Umbilical cord (tissue), 2 donors: ENCODE results near the gene TMEM200C. TPM values are rescaled to one million over a fixed set of nuclear protein-coding genes. Genes with fewer than 3 reads are reported as not detected.

ENCODE experiments used
- DNase-seq: peaks from one replicate; pipeline ENCODE4 v3.0.0-alpha.2; 2015; ENCODE audit warnings: low spot score
- total RNA-seq: library from RNA; depleted of rRNA; stranded (reverse); fragments of >200 nt; gene quantifications from one replicate; pipeline ENCODE4 v1.2.3, GENCODE V29; 2014; ENCODE audit warnings: low replicate concordance; ENCODE audit not compliant: insufficient read depth

Gene TMEM200C
- 5.1 TPM for total RNA-seq

DNA sequence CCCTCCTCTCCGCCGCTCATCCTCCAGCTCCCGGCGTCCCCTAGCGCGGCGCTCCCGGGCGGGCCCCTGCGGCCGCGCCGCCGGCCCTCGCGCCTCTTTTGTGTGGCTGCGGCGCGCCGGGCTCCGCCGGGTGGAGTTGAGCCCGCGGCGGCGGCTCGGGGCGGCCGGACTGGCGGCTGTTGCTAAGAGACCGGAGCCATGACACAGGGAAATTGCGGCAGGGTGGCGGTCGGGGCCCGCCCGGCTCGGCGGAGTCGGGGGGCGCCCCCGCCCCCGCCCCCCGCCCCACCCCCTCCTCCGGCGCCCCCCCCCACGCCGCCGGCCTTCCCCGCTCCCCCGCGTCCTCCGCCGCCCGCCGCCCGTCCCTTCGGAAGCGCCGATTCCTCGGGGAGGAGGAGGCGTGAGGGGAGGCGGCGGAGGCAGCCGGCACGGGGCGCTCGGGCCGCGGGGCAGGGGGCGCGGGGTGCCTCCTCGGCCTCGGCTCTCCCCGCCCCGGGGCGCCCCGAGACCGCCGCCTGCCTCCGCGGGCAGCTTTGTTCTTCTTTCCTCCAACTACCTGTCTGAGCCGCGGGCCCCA is at the start of gene TMEM200C:
Gene TMEM200C, minus strand, starts transcription at position 224 of the 577 bp plus-strand sequence. CDS start 3,459 bp downstream, outside the sequence.
- DNase-seq: peak; percentile 38

DNA sequence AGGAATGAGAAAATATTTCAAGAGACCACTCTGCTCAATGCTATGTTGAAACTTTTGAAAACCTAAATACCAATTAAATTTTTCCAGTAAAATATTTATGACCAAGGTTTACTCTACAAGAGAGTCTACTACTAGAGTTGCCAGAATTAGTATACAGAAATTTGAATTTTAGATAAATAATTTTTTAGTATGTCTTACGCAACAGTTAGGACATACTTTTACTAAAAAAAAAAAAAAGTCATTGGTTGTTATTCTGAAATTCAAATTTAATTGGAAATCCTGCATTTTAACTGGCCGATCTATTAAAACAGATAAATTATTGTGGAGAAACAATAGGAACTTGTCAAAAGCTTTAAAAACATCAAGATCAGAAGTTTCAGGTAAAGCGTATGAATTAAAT is 49.1 kb upstream of the TMEM200C start:
- no peak for DNase-seq

DNA sequence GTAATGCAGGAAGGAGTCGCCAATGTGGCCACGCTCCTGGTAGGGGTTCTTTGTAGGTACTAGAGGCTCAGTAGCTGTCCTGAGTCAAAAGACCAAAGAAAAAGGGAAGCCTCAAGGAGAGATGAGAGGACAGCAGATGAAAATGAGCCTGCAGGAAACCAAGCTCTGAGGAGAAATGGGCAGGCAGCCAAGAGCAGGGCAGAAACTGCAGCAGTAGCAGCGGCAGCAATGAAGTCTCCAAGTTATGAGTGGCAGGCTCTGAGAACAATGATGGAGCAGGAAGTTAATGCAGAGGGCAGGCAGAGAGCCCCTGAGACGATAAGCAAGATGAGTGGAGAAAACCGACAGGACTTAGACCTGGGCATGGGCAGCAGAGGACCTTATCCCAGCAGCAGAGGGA is 48.2 kb upstream of the TMEM200C start:
- peak; percentile 45 for DNase-seq

DNA sequence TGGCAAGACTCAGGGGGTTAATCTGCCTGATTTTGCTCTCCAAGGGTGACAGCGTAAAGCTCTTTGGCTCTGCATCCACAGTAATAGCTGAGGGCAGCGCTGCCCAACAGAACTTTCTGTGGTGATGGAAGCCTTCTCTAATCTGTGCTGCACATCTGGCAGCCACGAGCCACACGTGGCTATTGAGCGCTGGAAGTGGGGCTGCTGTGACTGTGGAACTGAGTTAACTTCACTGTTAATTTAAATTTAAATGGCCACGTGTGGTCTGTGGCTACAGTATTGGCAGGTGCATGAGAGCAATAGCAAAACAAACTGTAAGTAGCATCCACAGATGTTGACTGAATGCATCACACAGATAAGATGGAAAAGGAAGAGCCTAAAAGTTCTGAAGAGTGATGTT is 47.3 kb upstream of the TMEM200C start:
- DNase-seq: no peak

DNA sequence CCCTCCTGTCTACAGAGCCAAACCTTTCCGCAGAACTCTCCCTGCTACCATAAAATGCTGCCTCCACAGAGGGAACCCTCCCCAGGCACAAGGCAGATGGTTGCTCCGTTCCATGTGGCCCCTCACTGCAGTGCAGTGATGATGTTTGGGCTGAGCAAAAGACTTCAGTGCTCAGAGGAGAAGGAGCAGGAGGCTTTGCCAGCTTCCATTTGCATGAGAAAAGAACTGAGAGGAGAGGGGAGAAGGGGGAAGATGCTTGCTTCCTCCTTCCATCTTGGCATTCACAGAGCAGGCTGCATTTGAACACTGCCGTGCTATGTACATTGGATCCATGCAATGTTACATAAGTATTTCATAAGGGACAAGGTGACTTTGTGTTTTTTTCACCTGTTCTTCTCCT is 46.6 kb upstream of the TMEM200C start:
- no peak for DNase-seq

DNA sequence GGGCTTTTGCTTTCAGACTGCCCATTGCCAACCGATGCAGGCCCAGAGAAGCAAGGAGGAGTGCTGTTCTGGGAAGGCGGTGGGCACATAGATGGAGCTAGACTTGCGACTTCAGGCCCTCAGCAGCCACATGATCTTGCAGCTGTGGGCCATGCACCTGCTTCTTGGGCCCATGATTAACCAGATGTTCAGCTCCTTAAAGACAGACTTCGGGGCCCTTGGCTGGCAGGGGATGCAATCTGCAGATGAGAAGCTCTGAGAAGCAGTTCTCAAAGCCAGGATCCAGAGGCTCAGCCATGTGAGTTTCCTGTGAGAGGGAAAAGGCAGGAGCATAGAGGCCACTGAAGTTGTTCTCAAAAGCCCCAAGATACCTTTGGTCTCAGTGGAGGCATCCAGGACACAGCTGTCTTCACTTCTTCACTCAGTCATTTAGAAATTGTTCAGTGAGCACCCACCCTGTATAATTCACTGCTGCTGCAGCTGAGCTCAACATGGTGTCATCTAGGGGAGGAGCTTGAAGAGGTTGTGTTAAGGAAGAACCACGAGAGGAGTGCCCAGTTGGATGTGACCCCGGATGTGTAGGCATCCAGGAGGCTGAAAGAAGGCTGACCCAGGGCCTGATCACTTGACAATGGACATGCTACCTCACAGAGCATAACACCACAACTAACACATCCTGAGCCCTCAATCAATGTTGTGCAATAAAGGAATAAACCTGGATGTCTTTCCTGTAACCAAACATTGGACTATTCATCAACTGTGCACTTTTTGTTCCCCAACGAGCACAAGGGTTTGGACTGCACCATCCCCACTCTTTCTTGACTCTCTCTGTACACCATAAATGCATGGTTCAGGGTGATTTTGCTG is 44.7 kb upstream of the TMEM200C start:
- no peak for DNase-seq

DNA sequence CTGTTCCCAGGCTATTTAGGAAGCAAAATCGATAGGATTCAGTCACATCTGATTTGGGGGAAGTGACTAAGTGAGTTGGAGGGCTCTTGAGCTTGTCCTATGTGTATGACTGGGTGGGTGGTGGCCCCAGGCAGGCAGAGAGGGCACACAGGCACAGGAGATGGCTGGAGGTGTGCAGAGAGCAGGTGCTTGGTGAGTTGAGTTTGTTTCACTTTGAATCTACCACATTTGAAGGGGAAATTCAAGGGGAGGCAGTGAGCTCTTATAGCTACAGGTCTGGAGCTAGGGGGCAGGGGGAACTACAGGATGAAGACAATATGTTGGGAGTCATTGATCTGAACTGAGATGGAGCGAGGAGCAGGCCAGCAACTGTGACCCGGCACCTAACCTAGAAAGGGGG is 42.5 kb upstream of the TMEM200C start:
- no peak for DNase-seq

DNA sequence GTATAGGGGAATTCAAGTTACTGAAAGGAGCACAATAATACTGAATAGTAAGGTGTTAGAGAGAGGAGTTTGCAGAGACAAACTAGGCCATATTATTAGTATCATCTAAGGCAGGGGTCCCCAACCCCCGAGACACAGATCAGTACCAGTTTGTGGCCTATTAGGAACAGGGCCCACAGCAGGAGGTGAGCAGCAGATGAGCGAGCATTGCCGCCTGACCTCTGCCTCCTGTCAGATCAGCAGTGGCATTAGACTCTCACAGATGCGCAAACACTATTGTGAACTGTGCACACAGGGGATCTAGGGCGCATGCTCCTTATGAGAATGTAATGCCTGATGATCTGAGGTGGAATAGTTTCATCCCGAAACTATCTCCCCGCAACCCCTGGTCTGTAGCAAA is 41.8 kb upstream of the TMEM200C start:
- DNase-seq: no peak

DNA sequence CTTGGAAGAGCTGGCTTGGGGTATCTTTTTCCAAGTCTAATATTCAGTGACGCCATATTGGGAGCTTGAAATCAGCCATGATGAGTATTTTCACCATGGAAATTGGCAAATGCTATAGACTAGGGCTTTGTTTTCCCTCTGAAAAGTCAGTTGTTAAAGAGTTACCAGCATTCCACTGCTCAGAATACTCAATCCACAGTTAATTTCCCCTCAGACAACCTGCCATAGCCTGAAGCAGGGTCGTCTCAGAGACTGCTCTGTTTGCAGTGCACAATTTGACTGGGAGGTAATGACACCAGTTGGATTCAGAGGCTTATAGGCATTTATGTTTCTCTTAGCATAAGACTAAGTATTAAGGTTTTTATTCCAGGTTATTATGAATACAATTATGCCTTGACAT is 35.5 kb upstream of the TMEM200C start:
- no peak for DNase-seq

DNA sequence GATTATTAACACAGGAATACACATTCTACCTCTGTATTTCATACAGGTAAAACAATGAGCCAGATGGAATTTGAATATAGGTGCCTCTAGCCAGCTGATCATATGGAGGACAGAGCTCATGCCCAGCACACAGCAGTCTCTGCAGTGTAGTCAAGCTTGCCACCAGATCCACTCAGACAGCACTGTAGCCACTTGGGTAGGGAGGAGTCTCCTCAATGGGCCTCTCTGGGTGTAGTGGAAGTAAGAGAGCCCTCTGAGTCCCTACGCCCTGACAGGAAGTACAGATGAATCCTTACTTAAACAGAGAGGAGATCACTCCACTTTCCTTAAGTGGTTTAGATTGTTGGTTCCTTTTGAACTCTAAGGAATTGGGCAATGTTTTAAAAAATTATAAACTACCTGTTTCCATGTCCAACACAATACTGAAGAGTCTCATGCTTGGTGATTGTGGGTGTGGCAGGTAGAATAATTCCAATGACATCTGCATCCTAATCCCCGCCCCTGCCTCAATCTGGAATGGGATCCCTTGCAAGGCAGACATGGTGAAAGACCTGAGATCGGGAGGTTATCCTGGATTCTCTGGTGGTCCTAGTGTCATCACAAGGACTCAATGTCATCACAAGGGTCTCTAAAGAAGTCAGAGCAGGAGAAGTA is 23.0 kb upstream of the TMEM200C start:
- DNase-seq: no peak

DNA sequence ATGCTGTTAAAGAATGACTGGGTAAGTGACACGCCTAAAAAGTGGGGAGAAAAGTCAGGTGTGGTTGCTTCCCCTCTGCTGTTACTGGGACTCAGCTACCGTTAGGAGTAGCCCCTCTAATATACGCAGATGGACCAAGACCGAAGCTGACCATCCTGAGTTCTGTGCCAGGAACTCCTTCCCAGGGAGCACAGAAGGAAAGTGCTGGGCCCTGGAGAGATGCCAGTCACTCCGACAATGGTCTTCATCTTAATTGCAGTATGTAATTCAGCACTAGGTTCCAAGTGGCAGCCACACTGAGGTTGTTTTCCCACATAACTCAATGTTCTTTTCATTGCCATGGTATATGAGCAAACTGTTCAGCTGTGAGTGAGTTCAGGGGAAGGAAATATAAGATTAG is 19.6 kb upstream of the TMEM200C start:
- DNase-seq: no peak

DNA sequence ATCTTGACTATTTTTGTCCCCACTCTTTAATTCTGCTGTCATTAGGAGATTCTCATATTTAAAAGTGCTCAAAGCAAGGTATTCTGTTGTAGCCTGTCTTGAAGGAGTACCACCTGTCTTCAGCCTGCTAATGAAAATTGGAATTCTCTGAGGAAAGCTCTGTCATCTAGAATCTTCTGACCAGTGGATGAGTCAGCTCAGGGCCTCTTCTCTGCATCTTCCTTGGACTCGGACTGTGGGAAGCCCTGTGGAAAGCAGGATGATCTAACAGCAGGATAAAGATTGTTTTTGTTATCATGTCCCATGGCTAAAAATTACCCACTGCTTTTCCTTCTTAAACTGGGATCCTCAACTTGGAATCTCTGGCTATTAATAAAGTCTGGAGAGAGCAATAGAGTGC is 18.7 kb upstream of the TMEM200C start:
- peak; percentile 36 for DNase-seq

DNA sequence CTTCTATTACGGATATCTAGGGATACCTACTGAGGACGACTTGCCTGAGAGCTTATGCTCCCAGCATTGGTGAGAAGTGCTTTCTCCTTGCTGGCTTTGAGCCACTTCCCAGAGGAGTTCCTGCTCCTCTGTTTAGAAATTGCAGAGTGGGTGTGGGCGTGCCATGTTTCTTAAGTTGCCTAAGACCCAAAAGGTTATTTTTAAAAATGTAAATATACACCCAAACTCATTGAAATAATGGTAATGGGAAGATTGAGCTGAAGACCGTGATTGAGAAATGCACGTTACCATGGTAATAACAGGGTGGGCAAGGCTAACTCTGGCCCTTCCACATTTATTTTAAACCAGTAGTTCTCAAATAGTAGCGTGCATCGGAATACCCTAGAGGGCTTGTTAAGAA is 17.2 kb upstream of the TMEM200C start:
- DNase-seq: no peak

DNA sequence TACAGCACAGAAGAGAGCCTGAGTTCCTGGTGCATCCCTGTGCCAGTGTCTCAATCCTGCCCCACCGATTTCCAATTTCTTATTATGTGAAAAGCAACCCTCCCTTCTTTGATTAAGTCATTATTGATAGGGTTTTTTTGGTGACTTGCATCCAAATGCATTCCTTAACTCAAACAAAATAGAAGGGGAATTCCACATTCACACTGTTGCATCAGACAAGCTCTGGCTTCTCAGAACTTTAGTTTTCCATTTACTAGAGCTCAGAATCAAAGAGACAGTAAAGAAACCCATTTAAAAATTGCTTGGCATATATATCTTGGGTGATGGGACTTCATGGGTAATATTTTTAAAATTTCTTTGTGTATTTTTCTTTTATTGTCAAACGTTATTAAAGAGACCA is 13.8 kb upstream of the TMEM200C start:
- DNase-seq: no peak

DNA sequence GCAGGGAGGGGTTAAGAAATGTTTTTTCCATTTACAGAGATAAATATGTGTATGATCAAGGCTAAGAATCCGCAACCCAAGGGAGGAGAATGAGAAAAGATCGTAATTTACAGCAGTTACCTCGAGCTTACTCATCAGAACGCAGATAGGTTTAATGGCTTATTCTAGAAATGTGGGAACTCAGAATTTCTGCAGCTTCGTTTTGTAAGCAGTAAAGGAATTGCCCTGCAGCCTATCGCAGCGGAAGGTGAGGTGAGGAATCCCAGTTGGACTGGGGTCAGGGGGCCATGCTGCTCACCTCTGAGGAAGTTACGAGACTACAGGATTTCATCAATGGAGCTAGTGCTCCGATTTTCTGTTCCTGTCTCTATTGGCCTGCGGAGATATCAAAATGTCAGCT is 8.1 kb upstream of the TMEM200C start:
- no peak for DNase-seq

DNA sequence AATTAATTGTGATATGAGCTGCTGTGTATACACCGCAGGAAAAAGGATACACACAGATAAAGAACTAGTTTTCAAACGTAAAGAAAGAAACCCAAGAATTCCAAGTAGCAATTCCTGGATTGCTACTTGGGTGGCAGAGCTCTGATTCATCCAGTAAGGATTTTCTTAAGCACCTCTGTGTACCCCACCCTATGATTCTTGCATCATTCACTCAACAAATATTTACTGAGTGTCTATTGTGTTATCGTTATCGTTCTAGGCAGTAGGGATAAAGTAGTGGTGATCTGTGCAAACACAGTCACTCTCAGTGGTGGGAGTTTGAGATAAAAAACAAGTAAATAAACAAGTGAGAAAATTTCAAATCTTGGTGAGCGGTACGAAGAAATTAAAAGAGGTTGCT is 4.9 kb upstream of the TMEM200C start:
- DNase-seq: peak; percentile 12

DNA sequence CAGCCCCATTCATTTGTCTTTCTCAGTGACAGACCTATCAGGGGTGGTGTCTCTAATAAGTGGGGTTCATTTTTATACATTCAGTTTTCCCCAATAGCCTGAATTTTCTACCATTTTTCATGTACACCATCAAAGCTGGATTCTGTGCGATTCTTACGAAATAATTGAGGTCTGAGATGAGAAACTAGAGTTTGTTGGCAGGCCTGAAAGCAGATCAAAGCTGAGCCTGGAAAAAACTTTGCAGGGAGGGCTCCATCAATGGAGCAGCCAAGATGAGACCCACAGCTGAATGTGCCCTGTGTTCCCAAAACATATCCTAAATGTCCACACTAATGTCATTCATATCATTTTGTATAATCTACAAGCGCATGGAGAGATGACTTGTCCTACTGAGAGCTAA is 4.5 kb upstream of the TMEM200C start:
- DNase-seq: no peak

DNA sequence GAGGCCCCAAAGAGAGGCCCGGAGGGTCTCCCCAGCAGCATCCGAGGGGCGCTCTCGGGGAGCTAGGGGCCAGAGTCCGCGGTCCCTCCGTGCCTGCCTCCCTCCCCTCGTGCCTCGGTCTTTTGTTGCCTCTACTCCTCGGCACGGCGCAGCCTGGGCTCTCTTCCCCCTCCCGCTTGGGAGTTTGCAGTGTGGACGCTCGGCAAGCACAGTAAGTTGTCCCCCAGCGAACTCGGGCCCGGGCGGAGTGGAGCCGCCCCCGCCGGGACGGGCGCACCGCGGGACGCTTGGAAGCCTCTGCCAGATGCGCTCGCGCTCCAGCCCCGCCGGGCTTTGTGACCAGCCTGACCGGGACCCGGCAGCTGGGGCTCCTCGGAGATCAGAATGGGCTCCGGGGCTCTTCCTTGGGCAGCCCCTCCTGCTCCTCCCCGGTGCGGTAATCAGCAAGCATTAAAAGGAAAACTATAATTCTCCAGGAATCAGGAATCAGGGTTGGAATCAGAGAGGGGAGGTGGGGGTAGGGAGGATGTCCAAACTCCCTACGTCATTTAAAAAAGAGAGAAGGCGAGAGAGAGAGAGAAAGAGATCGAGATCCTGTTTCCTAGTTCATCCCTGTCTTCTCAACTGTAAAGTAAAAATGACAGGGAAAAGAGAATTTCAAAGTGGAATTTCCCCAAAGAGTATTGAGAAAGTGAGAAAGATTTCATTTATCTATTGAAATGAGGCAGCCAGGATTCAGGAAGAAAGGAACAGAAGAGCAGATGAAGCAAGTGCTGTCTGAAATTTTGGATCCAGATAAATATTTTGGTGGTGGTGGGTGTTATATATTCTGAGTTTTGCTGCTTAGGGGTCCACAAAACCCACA is 786 bp upstream of the TMEM200C start:
- peak; percentile 43 for DNase-seq

DNA sequence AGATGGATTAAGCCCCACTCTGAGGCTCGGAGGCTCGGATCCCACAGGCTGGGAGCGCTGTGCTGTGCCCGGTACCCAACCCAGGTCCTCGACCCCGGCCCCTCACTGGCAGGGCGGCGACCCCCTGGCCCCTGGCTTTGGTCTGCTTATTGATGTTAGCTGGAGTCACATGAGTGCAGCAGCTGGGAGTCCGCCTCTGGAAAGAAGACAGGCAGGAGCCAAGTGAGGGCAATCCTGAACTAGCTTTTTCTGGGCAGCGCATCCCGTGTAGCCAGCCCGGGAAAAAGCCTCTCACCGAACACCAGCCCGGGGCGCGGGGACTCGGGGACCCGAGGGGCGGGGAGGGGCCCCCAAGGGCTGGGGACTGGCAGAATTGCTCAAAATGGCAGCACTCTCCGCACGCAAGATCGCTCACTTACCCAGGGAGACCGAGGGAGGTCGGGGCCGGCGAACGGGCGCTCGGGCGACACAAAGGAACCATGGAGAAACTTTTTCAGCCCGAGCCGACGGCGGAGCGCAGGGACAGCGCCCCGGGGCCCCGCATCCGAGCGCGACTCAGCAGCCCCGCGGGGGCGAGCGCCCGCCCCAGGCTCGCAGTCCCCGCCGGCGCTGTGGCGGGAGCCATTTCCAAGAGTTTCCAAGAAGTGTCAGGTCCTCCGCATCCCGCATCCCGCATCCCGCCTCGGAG is 567 bp downstream of the TMEM200C start:
- peak; percentile 30 for DNase-seq

DNA sequence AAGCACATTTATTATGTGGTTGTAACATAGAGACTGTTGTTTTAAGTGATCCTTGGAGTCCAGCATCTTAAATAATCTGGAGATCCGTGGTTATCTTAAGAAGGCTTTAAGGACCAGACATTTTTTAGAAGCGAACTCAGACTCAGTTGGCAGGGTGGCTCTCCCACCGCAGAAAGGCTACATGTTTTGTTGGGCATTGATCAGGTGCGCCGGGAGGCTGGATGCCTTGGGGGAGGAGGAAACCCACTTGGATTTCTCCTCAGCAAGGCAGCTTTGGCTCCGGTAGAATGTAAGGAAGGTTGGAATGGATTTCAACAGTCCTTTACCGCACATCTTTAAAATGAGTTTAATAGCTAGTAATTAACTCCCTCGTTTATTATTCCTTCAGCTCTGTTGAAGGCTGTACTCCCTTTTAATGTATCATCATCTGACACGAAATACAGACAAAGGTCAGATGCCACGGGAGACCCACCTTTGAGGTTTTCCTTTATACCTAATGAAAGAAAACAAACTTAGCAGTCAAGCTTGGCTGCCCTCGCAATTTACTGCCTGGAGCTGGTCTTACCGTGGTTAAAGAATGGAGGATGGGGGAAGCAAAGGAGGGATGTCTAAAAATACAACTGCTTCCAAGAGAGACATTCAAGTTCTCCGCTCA is 1.2 kb downstream of the TMEM200C start:
- peak; percentile 26 for DNase-seq
